Osteoblast (primary cell): Measurements from ENCODE around the gene ADGRV1. TPM values are rescaled to one million over a fixed set of nuclear protein-coding genes. Genes with fewer than 3 reads are reported as not detected.

ENCODE experiments used
- DNase-seq: peaks from one replicate; pipeline ENCODE4 v3.0.0; 2011; ENCODE audit warnings: low spot score, mixed read lengths; ENCODE audit not compliant: insufficient read length; ENCODE audit errors: missing footprints
- H2AFZ ChIP-seq: 2 replicates; pipeline ENCODE4 v1.6.0; 2011; ENCODE audit warnings: mild to moderate bottlenecking, low read length
- H3K27ac ChIP-seq: 2 replicates; pipeline ENCODE4 v1.5.1; 2011; ENCODE audit warnings: mild to moderate bottlenecking, low read depth, low read length, moderate library complexity
- H3K27me3 ChIP-seq: 2 replicates; pipeline ENCODE4 v1.6.0; 2012; ENCODE audit warnings: mild to moderate bottlenecking, control low read depth, inconsistent platforms, low read length, moderate library complexity; ENCODE audit not compliant: insufficient read depth
- H3K36me3 ChIP-seq: 2 replicates; pipeline ENCODE4 v1.5.1; 2011; ENCODE audit warnings: mild to moderate bottlenecking, low read length, control low read depth, moderate library complexity; ENCODE audit not compliant: insufficient read depth
- H3K4me1 ChIP-seq: 2 replicates; pipeline ENCODE4 v1.5.1; 2011; ENCODE audit warnings: mild to moderate bottlenecking, low read length, control low read depth, moderate library complexity; ENCODE audit not compliant: insufficient read depth
- H3K4me2 ChIP-seq: 2 replicates; pipeline ENCODE4 v1.6.0; 2011; ENCODE audit warnings: mild to moderate bottlenecking, low read length; ENCODE audit not compliant: insufficient read depth
- H3K4me3 ChIP-seq: fragments of 200-600 bp; sonication (generic); 3 replicates; pipeline ENCODE4 v1.5.1; 2012; ENCODE audit warnings: mild to moderate bottlenecking, low read length, inconsistent platforms; ENCODE audit not compliant: insufficient read depth
- H3K79me2 ChIP-seq: 2 replicates; pipeline ENCODE4 v1.6.0; 2012; ENCODE audit warnings: mild to moderate bottlenecking, low read length, control low read depth, inconsistent platforms; ENCODE audit not compliant: insufficient read depth
- H3K9me3 ChIP-seq: 2 replicates; pipeline ENCODE4 v1.5.1; 2011; ENCODE audit warnings: low read depth, low read length, control low read depth
- H4K20me1 ChIP-seq: 2 replicates; pipeline ENCODE4 v1.6.0; 2012; ENCODE audit warnings: mild to moderate bottlenecking, low read length, control low read depth; ENCODE audit not compliant: insufficient read depth
- CTCF ChIP-seq: IDR thresholded peaks from 2 replicates; pipeline ENCODE4 v1.5.1; 2011; ENCODE audit warnings: mild to moderate bottlenecking, low read depth, low read length, moderate library complexity; ENCODE audit errors: extremely low read depth
- total RNA-seq: library from RNA; depleted of rRNA; stranded (reverse); fragments of >200 nt; gene quantifications from 2 replicates; pipeline ENCODE4 v1.2.3, GENCODE V29; 2012

The ADGRV1 gene
- total RNA-seq, 1 donor = under 0.01 TPM

- no peaks in the 10 kb centered on the region for H4K20me1 ChIP-seq
These were observed 648.7 kb downstream of the ADGRV1 start for GRCh38 chr5:91207248-91207647.

GRCh38 chr5:91211997-91212713 lies 653.6 kb downstream of the ADGRV1 start:
- no peaks in the 10 kb centered on the region for H3K9me3 ChIP-seq
- H3K4me1 ChIP-seq = peaks cover 26% of the 10 kb centered on the region
- H3K36me3 ChIP-seq = no peaks in the 10 kb centered on the region
- H2AFZ ChIP-seq = peak overlapping the region; percentile 91
- no peaks in the 10 kb centered on the region for H3K79me2 ChIP-seq
- TF ChIP-seq CTCF = no peak
- H3K4me2 ChIP-seq = peak overlapping the region; percentile 81
- H3K4me3 ChIP-seq = peak overlapping the region; percentile 54
- no peak for DNase-seq
- H4K20me1 ChIP-seq = no peaks in the 10 kb centered on the region
- H3K27me3 ChIP-seq = no peaks in the 10 kb centered on the region
- H3K27ac ChIP-seq = peak overlapping the region; percentile 92

More at GRCh38 chr5:91207248-91207647, 648.7 kb downstream of the ADGRV1 start:
- no peaks in the 10 kb centered on the region for H3K36me3 ChIP-seq
- no peaks in the 10 kb centered on the region for H3K9me3 ChIP-seq
- no peak overlapping the region for H3K27ac ChIP-seq
- TF ChIP-seq CTCF = no peak
- H3K27me3 ChIP-seq = no peaks in the 10 kb centered on the region
- H2AFZ ChIP-seq = no peak overlapping the region
- H3K4me2 ChIP-seq = no peak overlapping the region
- no peak overlapping the region for H3K4me3 ChIP-seq
- DNase-seq = no peak
- peaks cover 18% of the 10 kb centered on the region for H3K4me1 ChIP-seq
- H3K79me2 ChIP-seq = no peaks in the 10 kb centered on the region

GRCh38 chr5:91212714-91213092 lies 654.1 kb downstream of the ADGRV1 start:
- no peaks in the 10 kb centered on the region for H3K36me3 ChIP-seq
- H2AFZ ChIP-seq = peak overlapping the region; percentile 91
- no peaks in the 10 kb centered on the region for H4K20me1 ChIP-seq
- DNase-seq = peak; percentile 74
- H3K9me3 ChIP-seq = no peaks in the 10 kb centered on the region
- H3K79me2 ChIP-seq = no peaks in the 10 kb centered on the region
- TF ChIP-seq CTCF = no peak
- H3K4me2 ChIP-seq = peak overlapping the region; percentile 81
- H3K4me3 ChIP-seq = peak overlapping the region; percentile 54
- H3K27me3 ChIP-seq = no peaks in the 10 kb centered on the region
- H3K27ac ChIP-seq = peak overlapping the region; percentile 92
- peaks cover 20% of the 10 kb centered on the region for H3K4me1 ChIP-seq

Other genes starting within 250 kb of the ADGRV1 start
- gene CETN3, start 149.0 kb upstream of the ADGRV1 start, total RNA-seq = 6.8 and 6.9 TPM in 2 replicates
- 6.5 TPM in 2 replicates for gene MBLAC2, start 84.0 kb upstream of the ADGRV1 start, total RNA-seq
- gene POLR3G, start 83.9 kb upstream of the ADGRV1 start, total RNA-seq = 1.8 and 3.6 TPM in 2 replicates
- 17.7 and 19.2 TPM in 2 replicates for gene LYSMD3, start 29.2 kb upstream of the ADGRV1 start, total RNA-seq